Raji (cell line): Measurements from ENCODE around the gene USH1G.

ENCODE experiments used
- POLR2A ChIP-seq: IDR thresholded peaks from 2 replicates; pipeline ENCODE4 v1.6.1; 2011; ENCODE audit warnings: low read depth, low read length, control low read depth; ENCODE audit not compliant: insufficient read depth

The USH1G gene

GRCh38 chr17:74900208-74900607 is 22.8 kb downstream of the USH1G start:
- no peak for TF ChIP-seq POLR2A

DNA sequence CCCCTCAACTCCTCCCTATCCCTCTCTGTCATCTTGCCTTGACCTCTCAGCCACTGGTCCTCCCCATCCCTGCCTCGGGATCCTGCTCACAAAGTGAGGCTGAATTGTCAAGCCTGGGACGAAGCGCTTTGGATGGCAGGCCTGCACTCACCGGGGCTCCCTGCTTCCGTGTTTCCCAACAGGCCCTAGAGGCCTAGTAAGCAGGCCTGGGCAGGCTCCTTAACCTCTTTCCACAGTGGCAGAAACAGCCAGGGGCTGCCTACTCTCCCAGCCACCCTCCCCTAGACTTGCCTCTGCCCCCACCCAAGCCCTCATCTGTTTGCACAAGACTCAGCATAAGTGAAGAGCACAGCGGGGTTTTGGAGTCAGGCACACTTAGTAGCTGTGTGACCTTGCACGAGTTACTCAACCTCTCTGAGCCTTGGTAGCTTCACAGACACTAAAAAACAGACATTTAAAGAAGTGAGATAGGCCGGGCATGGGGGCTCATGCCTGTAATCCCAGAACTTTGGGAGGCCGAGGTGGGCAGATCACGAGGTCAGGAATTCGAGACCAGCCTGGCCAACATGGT is 24.6 kb downstream of the USH1G start:
- TF ChIP-seq POLR2A = no peak

- TF ChIP-seq POLR2A = no peak
Observed at GRCh38 chr17:74893936-74894671, 29.0 kb downstream of the USH1G start.

- TF ChIP-seq POLR2A = no peak
Observed at GRCh38 chr17:74892974-74893911, 29.8 kb downstream of the USH1G start, which contains the start of gene FADS6. Gene FADS6 (minus strand): TSS chr17:74893633. CDS start chr17:74893595, 38 bp downstream.

GRCh38 chr17:74892013-74892841 is 30.8 kb downstream of the USH1G start:
- TF ChIP-seq POLR2A = no peak

DNA sequence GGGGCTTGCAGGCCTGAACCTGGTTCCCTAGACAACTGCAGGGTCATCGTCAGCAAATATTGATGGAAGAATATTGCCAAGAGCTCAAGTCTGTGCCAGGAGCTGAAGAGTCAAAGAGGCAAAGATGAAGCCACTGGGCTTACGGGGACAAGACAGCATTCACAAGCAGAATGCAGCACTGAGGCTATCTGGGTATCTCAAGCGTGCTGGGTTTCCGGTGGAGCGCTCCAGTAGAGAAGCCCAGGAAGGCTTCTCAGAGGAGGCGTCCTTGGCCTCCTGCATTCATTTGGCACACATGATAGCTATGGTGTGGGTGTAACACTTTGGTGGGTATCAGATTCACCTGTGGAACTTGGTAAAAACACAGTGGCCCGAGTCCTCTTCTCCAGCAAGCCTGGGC is 32.5 kb downstream of the USH1G start:
- TF ChIP-seq POLR2A = no peak

GRCh38 chr17:74888469-74888868 is 34.6 kb downstream of the USH1G start:
- no peak for TF ChIP-seq POLR2A

DNA sequence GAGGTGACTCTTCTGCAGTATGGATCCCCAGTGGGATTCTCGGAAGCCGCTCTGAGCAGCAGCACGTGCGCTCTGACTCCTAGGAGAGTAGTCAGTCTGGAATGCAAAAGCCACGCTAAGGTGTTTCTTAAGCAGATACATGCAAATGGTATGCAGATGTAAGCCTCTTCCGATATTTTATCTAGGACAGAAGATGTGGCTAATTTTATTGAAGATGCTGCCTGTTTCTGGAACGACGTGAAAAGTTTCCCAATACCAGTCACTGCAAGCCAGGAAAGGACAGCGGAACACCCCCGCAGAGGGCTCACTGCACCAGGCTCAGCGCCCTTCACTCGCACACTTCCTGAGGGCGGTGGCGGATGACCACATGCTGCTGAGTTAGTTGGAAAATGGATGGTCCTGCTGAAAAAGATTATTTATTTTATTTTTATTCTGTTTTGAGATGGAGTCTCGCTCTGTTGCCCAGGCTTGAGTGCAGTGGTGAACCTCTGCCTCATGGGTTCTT is 39.8 kb downstream of the USH1G start:
- no peak for TF ChIP-seq POLR2A

DNA sequence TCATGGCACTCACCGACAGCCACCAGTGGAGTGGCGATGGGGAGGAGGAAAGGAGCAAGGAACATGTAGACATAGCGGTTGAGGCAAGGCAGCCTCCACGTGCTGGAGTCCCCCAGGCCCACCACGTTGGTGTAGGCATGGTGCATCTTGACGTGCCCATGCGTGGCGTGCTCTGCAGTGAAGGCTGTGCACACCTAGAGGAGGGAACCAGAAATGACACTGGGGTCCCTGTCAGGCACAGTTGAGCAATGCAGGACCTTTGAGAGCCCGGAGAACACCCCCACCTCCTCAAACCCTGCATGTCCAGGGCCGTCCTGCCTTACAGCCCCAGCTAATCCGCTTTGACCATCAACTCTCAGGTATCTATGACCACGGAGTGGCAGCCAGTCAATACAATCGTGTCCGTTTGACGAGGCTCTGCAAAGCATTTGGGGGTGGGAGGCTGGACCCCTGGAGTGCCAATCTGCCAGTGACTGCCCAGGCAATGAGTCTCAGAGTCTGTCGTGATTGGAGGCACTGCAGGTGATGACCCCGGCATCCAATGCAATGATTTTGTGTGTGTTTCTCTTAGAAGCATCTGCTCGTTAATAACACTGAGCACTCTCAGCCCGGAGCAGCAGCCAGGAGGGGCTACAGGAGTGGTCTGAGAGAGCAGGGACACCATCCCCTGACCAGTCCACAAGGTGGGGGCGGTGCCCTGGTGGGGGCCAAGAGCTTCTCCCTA is 40.4 kb downstream of the USH1G start:
- TF ChIP-seq POLR2A = no peak

- TF ChIP-seq POLR2A = no peak
Observed at GRCh38 chr17:74881073-74881472, 42.0 kb downstream of the USH1G start.

GRCh38 chr17:74879308-74879707 is 43.7 kb downstream of the USH1G start:
- no peak for TF ChIP-seq POLR2A

DNA sequence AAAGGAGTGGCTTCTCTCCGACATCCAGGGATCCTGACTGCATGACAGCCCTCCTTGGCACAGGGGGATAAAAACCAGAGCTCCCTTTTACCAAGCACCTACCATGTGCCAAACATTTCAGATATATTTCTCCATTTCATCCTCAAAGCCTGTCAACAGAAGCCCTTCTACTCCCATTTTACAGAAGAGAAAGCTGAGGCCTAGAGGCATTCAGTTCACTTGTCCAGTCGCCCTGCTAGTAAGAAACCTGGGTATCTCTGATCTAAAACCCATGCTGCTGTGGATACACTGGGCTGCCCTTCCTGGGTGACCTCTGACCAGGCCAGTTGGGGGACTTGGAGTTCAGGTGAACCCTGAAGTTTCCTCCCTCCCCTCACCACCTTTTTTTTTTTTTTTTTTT is 44.4 kb downstream of the USH1G start:
- TF ChIP-seq POLR2A = no peak

- TF ChIP-seq POLR2A = no peak
Observed at GRCh38 chr17:74877592-74878548, 45.2 kb downstream of the USH1G start.
